DOHH2 (cell line): ENCODE results near the gene ELAVL1.

Experiments used
- H3F3A ChIP-seq: fragments of 200-600 bp; sonication (generic), shearing (Covaris generic); 2 replicates; pipeline ENCODE4 v1.6.0; 2016; ENCODE audit warnings: antibody characterized with exemption, mild to moderate bottlenecking; ENCODE audit not compliant: control insufficient read depth, insufficient read depth
- H3K27ac ChIP-seq: fragments of 200-600 bp; sonication (generic); 2 replicates; pipeline ENCODE4 v1.5.1; 2014; ENCODE audit warnings: low read depth, mild to moderate bottlenecking, low read length, moderate library complexity
- H3K27me3 ChIP-seq: fragments of 200-600 bp; sonication (generic); 2 replicates; pipeline ENCODE4 v1.6.1; 2014; ENCODE audit warnings: mild to moderate bottlenecking, low read length, mixed read lengths; ENCODE audit not compliant: control insufficient read depth
- H3K36me3 ChIP-seq: fragments of 200-600 bp; sonication (generic); 2 replicates; pipeline ENCODE4 v1.6.1; 2014; ENCODE audit warnings: mild to moderate bottlenecking, low read length, moderate library complexity, mixed read lengths; ENCODE audit not compliant: control insufficient read depth
- H3K4me1 ChIP-seq: fragments of 200-600 bp; sonication (generic); 2 replicates; pipeline ENCODE4 v1.6.1; 2014; ENCODE audit warnings: mild to moderate bottlenecking, low read length, mixed read lengths; ENCODE audit not compliant: control insufficient read depth
- H3K4me2 ChIP-seq: fragments of 200-600 bp; sonication (generic); 2 replicates; pipeline ENCODE4 v1.6.0; 2014; ENCODE audit warnings: mild to moderate bottlenecking, low read length, moderate library complexity
- H3K4me3 ChIP-seq: fragments of 200-600 bp; sonication (generic); 2 replicates; pipeline ENCODE4 v1.5.1; 2014; ENCODE audit warnings: mild to moderate bottlenecking, low read length, mixed read lengths
- H3K79me2 ChIP-seq: fragments of 200-600 bp; sonication (generic); 2 replicates; pipeline ENCODE4 v1.6.1; 2014; ENCODE audit warnings: mild to moderate bottlenecking, low read length, mixed read lengths; ENCODE audit not compliant: control insufficient read depth
- H3K9me2 ChIP-seq: fragments of 200-600 bp; sonication (generic); replicated peaks from 2 replicates; pipeline ENCODE4 v1.6.1; 2014; ENCODE audit warnings: mild to moderate bottlenecking, low read length, mixed read lengths; ENCODE audit not compliant: control insufficient read depth
- H3K9me3 ChIP-seq: fragments of 200-600 bp; sonication (generic); 2 replicates; pipeline ENCODE4 v1.6.1; 2014; ENCODE audit warnings: antibody characterized with exemption, low read length, mixed read lengths; ENCODE audit not compliant: control insufficient read depth, insufficient read depth
- H4K20me1 ChIP-seq: fragments of 200-600 bp; sonication (generic); 2 replicates; pipeline ENCODE4 v1.6.0; 2014; ENCODE audit warnings: low read depth, mild to moderate bottlenecking, antibody characterized with exemption, low read length, moderate library complexity; ENCODE audit not compliant: control insufficient read depth, insufficient read depth
- CTCF ChIP-seq: fragments of 200-600 bp; sonication (generic); IDR thresholded peaks from one replicate; pipeline ENCODE4 v1.5.1; 2014; ENCODE audit warnings: antibody characterized with exemption, mild to moderate bottlenecking, low read depth, low read length; ENCODE audit not compliant: poor library complexity, severe bottlenecking
- EZH2phosphoT487 ChIP-seq: fragments of 200-600 bp; sonication (generic); IDR thresholded peaks from 2 replicates; pipeline ENCODE4 v1.6.1; 2017; ENCODE audit warnings: borderline replicate concordance, mild to moderate bottlenecking, antibody characterized with exemption, low read length, moderate library complexity, mixed read lengths

Gene ELAVL1

GRCh38 chr19:7965921-7966665, 39.3 kb downstream of the ELAVL1 start:
- Histone ChIP-seq H4K20me1 (peaks cover 8% of the 10 kb centered on the region; the same call in 1 of the 2 replicates), H3K27me3 (no peaks in the 10 kb centered on the region), H3K4me3 (no peak overlapping the region), H3K27ac (no peak overlapping the region), H3K9me2 (no peaks in the 10 kb centered on the region), H3F3A (no peaks in the 10 kb centered on the region), H3K9me3 (no peaks in the 10 kb centered on the region), H3K4me2 (no peak overlapping the region), H3K79me2 (no peaks in the 10 kb centered on the region), H3K36me3 (peaks cover 92% of the 10 kb centered on the region), H3K4me1 (no peaks in the 10 kb centered on the region)
- no peak for TF ChIP-seq CTCF
- TF ChIP-seq EZH2phosphoT487: no peak

- Histone ChIP-seq H3K4me2 (no peak overlapping the region), H3K4me1 (no peaks in the 10 kb centered on the region), H3K4me3 (no peak overlapping the region), H3K27ac (no peak overlapping the region), H3K79me2 (no peaks in the 10 kb centered on the region), H3K9me2 (no peaks in the 10 kb centered on the region), H3K36me3 (peaks cover 92% of the 10 kb centered on the region), H3F3A (peaks cover 5% of the 10 kb centered on the region; the same call in 1 of the 2 replicates), H4K20me1 (peaks cover 8% of the 10 kb centered on the region; the same call in 1 of the 2 replicates), H3K27me3 (no peaks in the 10 kb centered on the region), H3K9me3 (no peaks in the 10 kb centered on the region)
- no peak for TF ChIP-seq CTCF
- no peak for TF ChIP-seq EZH2phosphoT487
Observed at GRCh38 chr19:7965259-7965841, 40.1 kb downstream of the ELAVL1 start.

GRCh38 chr19:7963566-7963965, 41.9 kb downstream of the ELAVL1 start:
- H3K36me3 ChIP-seq: peaks cover 85% of the 10 kb centered on the region
- no peaks in the 10 kb centered on the region for H3K9me2 ChIP-seq
- H3K4me3 ChIP-seq: no peak overlapping the region
- no peaks in the 10 kb centered on the region for H3K4me1 ChIP-seq
- no peaks in the 10 kb centered on the region for H3K9me3 ChIP-seq
- no peak overlapping the region for H3K27ac ChIP-seq
- H4K20me1 ChIP-seq: 0 out of 2 replicates have a peak, but pooled peaks cover 3% of the 10 kb centered on the region
- H3K4me2 ChIP-seq: no peak overlapping the region
- H3F3A ChIP-seq: peaks cover 12% of the 10 kb centered on the region
- no peak for TF ChIP-seq CTCF
- no peaks in the 10 kb centered on the region for H3K79me2 ChIP-seq
- no peaks in the 10 kb centered on the region for H3K27me3 ChIP-seq
